Activated T-helper 2 cell treated with anti-CD3 and anti-CD28 coated beads, Interferon-gamma antibody, Interleukin-2, Interleukin-4, amounts not matched to agents 10 μg/mL and 5 μg/mL and 100 μg/mL, durations not matched to agents 14 hours and 24 hours and 36 hours (primary cell): ENCODE data around the gene CMIP. TPM values are rescaled to one million over a fixed set of nuclear protein-coding genes. Genes with fewer than 3 reads are reported as not detected.

Source experiments
- DNase-seq: peaks from one replicate; pipeline ENCODE4 v3.0.0; 2021; ENCODE audit warnings: low spot score
- H3K27ac Mint-ChIP-seq: one replicate; pipeline ENCODE4 v1.8.0; 2021; ENCODE audit warnings: mixed read lengths
- H3K27me3 Mint-ChIP-seq: one replicate; pipeline ENCODE4 v1.8.0; 2021; ENCODE audit warnings: low read depth, mixed read lengths
- H3K36me3 Mint-ChIP-seq: one replicate; pipeline ENCODE4 v1.8.0; 2021; ENCODE audit warnings: low read depth, mixed read lengths
- H3K4me1 Mint-ChIP-seq: one replicate; pipeline ENCODE4 v1.8.0; 2021; ENCODE audit warnings: low read depth, mixed read lengths
- H3K4me3 Mint-ChIP-seq: one replicate; pipeline ENCODE4 v1.8.0; 2021; ENCODE audit warnings: low read depth, mild to moderate bottlenecking, moderate library complexity, mixed read lengths
- H3K9me3 Mint-ChIP-seq: one replicate; pipeline ENCODE4 v1.8.0; 2021; ENCODE audit warnings: mixed read lengths
- intact Hi-C: fragments of 100-400 bp; cut with micrococcal nuclease; formaldehyde crosslinking; loops from one replicate; pipeline ENCODE4 v1.15.1; 2023
- total RNA-seq: library from RNA; stranded (reverse); gene quantifications from 2 replicates; pipeline ENCODE4 v1.2.3, GENCODE V29; 2022

CMIP gene
- total RNA-seq, 1 donor from 2014 or later = 68.0 TPM

GRCh38 chr16:81493755-81494433 is 49.3 kb downstream of the CMIP start:
- no peaks in the 10 kb centered on the region for H3K27me3 Mint-ChIP-seq
- peaks cover 3% of the 10 kb centered on the region for H3K36me3 Mint-ChIP-seq
- DNase-seq = no peak
- H3K4me3 Mint-ChIP-seq = no peak overlapping the region
- peaks cover 21% of the 10 kb centered on the region for H3K4me1 Mint-ChIP-seq
- intact Hi-C loops = no loop called here
- no peaks in the 10 kb centered on the region for H3K9me3 Mint-ChIP-seq
- peak overlapping the region; percentile 12 for H3K27ac Mint-ChIP-seq

GRCh38 chr16:81494434-81494806 is 49.8 kb downstream of the CMIP start:
- peaks cover 23% of the 10 kb centered on the region for H3K4me1 Mint-ChIP-seq
- intact Hi-C loops = no loop called here
- no peaks in the 10 kb centered on the region for H3K27me3 Mint-ChIP-seq

GRCh38 chr16:81494888-81495287 is 50.3 kb downstream of the CMIP start:
- peaks cover 27% of the 10 kb centered on the region for H3K4me1 Mint-ChIP-seq
- no peak overlapping the region for H3K4me3 Mint-ChIP-seq
- intact Hi-C loops = no loop called here
- peaks cover 3% of the 10 kb centered on the region for H3K36me3 Mint-ChIP-seq
- no peak overlapping the region for H3K27ac Mint-ChIP-seq
- H3K9me3 Mint-ChIP-seq = no peaks in the 10 kb centered on the region
- no peak for DNase-seq
- H3K27me3 Mint-ChIP-seq = no peaks in the 10 kb centered on the region

More at GRCh38 chr16:81494434-81494806, 49.8 kb downstream of the CMIP start:
- Mint-ChIP-seq H3K27ac (no peak overlapping the region), H3K9me3 (no peaks in the 10 kb centered on the region), H3K4me3 (no peak overlapping the region), H3K36me3 (peaks cover 3% of the 10 kb centered on the region)
- no peak for DNase-seq

- intact Hi-C loops = no loop called here
- H3K36me3 Mint-ChIP-seq = peaks cover 3% of the 10 kb centered on the region
- peaks cover 28% of the 10 kb centered on the region for H3K4me1 Mint-ChIP-seq
- H3K27me3 Mint-ChIP-seq = no peaks in the 10 kb centered on the region
- no peak overlapping the region for H3K27ac Mint-ChIP-seq
- DNase-seq = no peak
- no peak overlapping the region for H3K4me3 Mint-ChIP-seq
- H3K9me3 Mint-ChIP-seq = no peaks in the 10 kb centered on the region
Observed at GRCh38 chr16:81495321-81496234, 51.0 kb downstream of the CMIP start.

- peaks cover 3% of the 10 kb centered on the region for H3K36me3 Mint-ChIP-seq
- intact Hi-C loops = no loop called here
- H3K27me3 Mint-ChIP-seq = no peaks in the 10 kb centered on the region
- H3K4me3 Mint-ChIP-seq = no peak overlapping the region
- peaks cover 30% of the 10 kb centered on the region for H3K4me1 Mint-ChIP-seq
- no peaks in the 10 kb centered on the region for H3K9me3 Mint-ChIP-seq
- H3K27ac Mint-ChIP-seq = no peak overlapping the region
- DNase-seq = no peak
Observed at GRCh38 chr16:81496321-81496720, 51.7 kb downstream of the CMIP start.

- no peak for DNase-seq
- intact Hi-C loops = no loop called here
- H3K27me3 Mint-ChIP-seq = no peaks in the 10 kb centered on the region
- H3K27ac Mint-ChIP-seq = no peak overlapping the region
- H3K9me3 Mint-ChIP-seq = no peaks in the 10 kb centered on the region
- no peak overlapping the region for H3K4me3 Mint-ChIP-seq
- H3K36me3 Mint-ChIP-seq = peaks cover 3% of the 10 kb centered on the region
- H3K4me1 Mint-ChIP-seq = peaks cover 30% of the 10 kb centered on the region
Observed at GRCh38 chr16:81496742-81497141, 52.1 kb downstream of the CMIP start.

- Mint-ChIP-seq H3K4me3 (no peak overlapping the region), H3K36me3 (peaks cover 3% of the 10 kb centered on the region), H3K4me1 (peaks cover 30% of the 10 kb centered on the region), H3K9me3 (no peaks in the 10 kb centered on the region), H3K27ac (peak overlapping the region; percentile 57), H3K27me3 (no peaks in the 10 kb centered on the region)
- no peak for DNase-seq
- intact Hi-C loops = no loop called here
Observed at GRCh38 chr16:81497690-81498089, 53.1 kb downstream of the CMIP start.

GRCh38 chr16:81498351-81498750 is 53.7 kb downstream of the CMIP start:
- Mint-ChIP-seq H3K36me3 (peaks cover 3% of the 10 kb centered on the region), H3K4me1 (peaks cover 30% of the 10 kb centered on the region), H3K27ac (no peak overlapping the region), H3K27me3 (no peaks in the 10 kb centered on the region), H3K9me3 (no peaks in the 10 kb centered on the region), H3K4me3 (no peak overlapping the region)
- no peak for DNase-seq
- intact Hi-C loops = no loop called here

GRCh38 chr16:81499576-81500380 is 55.2 kb downstream of the CMIP start:
- Mint-ChIP-seq H3K4me1 (peaks cover 30% of the 10 kb centered on the region), H3K27me3 (no peaks in the 10 kb centered on the region), H3K27ac (peak overlapping the region; percentile 18), H3K4me3 (no peak overlapping the region), H3K36me3 (peaks cover 3% of the 10 kb centered on the region), H3K9me3 (no peaks in the 10 kb centered on the region)
- DNase-seq = no peak
- intact Hi-C loops = no loop called here

- Mint-ChIP-seq H3K27ac (peak overlapping the region; percentile 53), H3K4me1 (peaks cover 31% of the 10 kb centered on the region), H3K27me3 (no peaks in the 10 kb centered on the region), H3K4me3 (no peak overlapping the region), H3K9me3 (no peaks in the 10 kb centered on the region), H3K36me3 (peaks cover 3% of the 10 kb centered on the region)
- intact Hi-C loops = no loop called here
- no peak for DNase-seq
Observed at GRCh38 chr16:81500833-81501521, 56.4 kb downstream of the CMIP start.

- Mint-ChIP-seq H3K4me3 (no peak overlapping the region), H3K27ac (no peak overlapping the region), H3K36me3 (peaks cover 3% of the 10 kb centered on the region), H3K9me3 (no peaks in the 10 kb centered on the region), H3K27me3 (no peaks in the 10 kb centered on the region), H3K4me1 (peaks cover 28% of the 10 kb centered on the region)
- no peak for DNase-seq
- intact Hi-C loops = no loop called here
Observed at GRCh38 chr16:81502396-81503070, 57.9 kb downstream of the CMIP start.
